ENCODE measurements around the gene BAIAP2L2. TPM values are rescaled to one million over a fixed set of nuclear protein-coding genes. Genes with fewer than 3 reads are reported as not detected.

Gene BAIAP2L2
- total RNA-seq, 2 donors from 2014 or later, result 0.66 to 4.4 TPM

- no peaks in the 10 kb centered on the region for H3K9me3 ChIP-seq
- no peak overlapping the region for H3K4me3 ChIP-seq
- TF ChIP-seq CTCF (IDR thresholded peaks at IDR 0.05) (peak; percentile 83 to 96 (median 86)), POLR2A (IDR thresholded peaks at IDR 0.05) (no peak)
- ATAC-seq (peak; percentile 84), DNase-seq (peak; percentile 83 to 89 (median 85))
- intact Hi-C loops (cut with DNase I), result no loop called here
- H3K27me3 ChIP-seq, result no peaks in the 10 kb centered on the region
- H3K36me3 ChIP-seq (replicated peaks in 1 of 2; ENCODE audit: insufficient read depth in 1 of 2, low read depth in 2 of 2), result no peaks in the 10 kb centered on the region
- peaks cover 7% of the 10 kb centered on the region for H3K4me1 ChIP-seq
- H3K27ac ChIP-seq, result no peak overlapping the region
- 37 to 83% methylated on average over 1 to 27 of the region's 32 CpGs for WGBS, 2 donors
Observed at GRCh38 chr22:38114484-38115398, 4.3 kb upstream of the BAIAP2L2 start.

GRCh38 chr22:38112381-38112780, 1.9 kb upstream of the BAIAP2L2 start:
- Histone ChIP-seq H3K4me3 (no peak overlapping the region), H3K4me1 (peaks cover 21% of the 10 kb centered on the region), H3K27ac (no peak overlapping the region), H3K27me3 (no peaks in the 10 kb centered on the region), H3K36me3 (replicated peaks in 1 of 2; ENCODE audit: insufficient read depth in 1 of 2, low read depth in 2 of 2) (no peaks in the 10 kb centered on the region), H3K9me3 (no peaks in the 10 kb centered on the region)
- intact Hi-C loops (cut with DNase I), result no loop called here
- WGBS, 2 donors, result 97 to 100% methylated on average over 5 to 22 of the region's 22 CpGs
- no peak for TF ChIP-seq CTCF (IDR thresholded peaks at IDR 0.05)
- no peak for TF ChIP-seq POLR2A (IDR thresholded peaks at IDR 0.05)
- ATAC-seq, result no peak
- DNase-seq, result no peak

GRCh38 chr22:38111925-38112355, 1.5 kb upstream of the BAIAP2L2 start:
- no peak for TF ChIP-seq CTCF (IDR thresholded peaks at IDR 0.05)
- no peak for TF ChIP-seq POLR2A (IDR thresholded peaks at IDR 0.05)
- intact Hi-C loops (cut with DNase I), result no loop called here
- WGBS, 2 donors, result 84 to 92% methylated on average over 7 to 11 of the region's 11 CpGs
- no peaks in the 10 kb centered on the region for H3K36me3 ChIP-seq (replicated peaks in 1 of 2; ENCODE audit: insufficient read depth in 1 of 2, low read depth in 2 of 2)
- ATAC-seq, result no peak
- H3K27ac ChIP-seq, result no peak overlapping the region
- H3K4me1 ChIP-seq, result peaks cover 26% of the 10 kb centered on the region
- peak in 1 of 4 donors; percentile 25 for DNase-seq
- no peaks in the 10 kb centered on the region for H3K9me3 ChIP-seq
- H3K4me3 ChIP-seq, result no peak overlapping the region
- no peaks in the 10 kb centered on the region for H3K27me3 ChIP-seq

GRCh38 chr22:38110863-38111852, 674 bp upstream of the BAIAP2L2 start:
- DNase-seq (no peak), ATAC-seq (no peak)
- Histone ChIP-seq H3K4me3 (no peak overlapping the region), H3K27me3 (no peaks in the 10 kb centered on the region), H3K36me3 (replicated peaks in 1 of 2; ENCODE audit: insufficient read depth in 1 of 2, low read depth in 2 of 2) (no peaks in the 10 kb centered on the region), H3K27ac (no peak overlapping the region), H3K9me3 (no peaks in the 10 kb centered on the region), H3K4me1 (peaks cover 27% of the 10 kb centered on the region)
- intact Hi-C loops (cut with DNase I), result no loop called here
- TF ChIP-seq CTCF (IDR thresholded peaks at IDR 0.05), result no peak
- no peak for TF ChIP-seq POLR2A (IDR thresholded peaks at IDR 0.05)
- WGBS, 2 donors, result 84 to 86% methylated on average over 24 to 30 of the region's 30 CpGs

All from body of pancreas (tissue), 4 donors.